ENCODE data around the gene GPC1.

GRCh38 chr2:240442891-240443715, 7.6 kb downstream of the GPC1 start:
- TF ChIP-seq, protein P1, sequence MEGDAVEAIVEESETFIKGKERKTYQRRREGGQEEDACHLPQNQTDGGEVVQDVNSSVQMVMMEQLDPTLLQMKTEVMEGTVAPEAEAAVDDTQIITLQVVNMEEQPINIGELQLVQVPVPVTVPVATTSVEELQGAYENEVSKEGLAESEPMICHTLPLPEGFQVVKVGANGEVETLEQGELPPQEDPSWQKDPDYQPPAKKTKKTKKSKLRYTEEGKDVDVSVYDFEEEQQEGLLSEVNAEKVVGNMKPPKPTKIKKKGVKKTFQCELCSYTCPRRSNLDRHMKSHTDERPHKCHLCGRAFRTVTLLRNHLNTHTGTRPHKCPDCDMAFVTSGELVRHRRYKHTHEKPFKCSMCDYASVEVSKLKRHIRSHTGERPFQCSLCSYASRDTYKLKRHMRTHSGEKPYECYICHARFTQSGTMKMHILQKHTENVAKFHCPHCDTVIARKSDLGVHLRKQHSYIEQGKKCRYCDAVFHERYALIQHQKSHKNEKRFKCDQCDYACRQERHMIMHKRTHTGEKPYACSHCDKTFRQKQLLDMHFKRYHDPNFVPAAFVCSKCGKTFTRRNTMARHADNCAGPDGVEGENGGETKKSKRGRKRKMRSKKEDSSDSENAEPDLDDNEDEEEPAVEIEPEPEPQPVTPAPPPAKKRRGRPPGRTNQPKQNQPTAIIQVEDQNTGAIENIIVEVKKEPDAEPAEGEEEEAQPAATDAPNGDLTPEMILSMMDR (IDR thresholded peaks at IDR 0.05), result no peak
- no peak for TF ChIP-seq POLR2A (IDR thresholded peaks at IDR 0.05)

Measured in right lobe of liver (tissue), 4 donors.